NCI-H1694 (cell line): ENCODE measurements around the gene MCEE.
"Not testable (repeated sequence)": the region's sequence is repeated elsewhere in the genome, so short reads cannot be mapped to it uniquely, and the experiment has no call there.

Source experiments
- DNase-seq: peaks from one replicate; lab custom pipeline; 2025; lab: John Stamatoyannopoulos, UW

MCEE gene

DNA sequence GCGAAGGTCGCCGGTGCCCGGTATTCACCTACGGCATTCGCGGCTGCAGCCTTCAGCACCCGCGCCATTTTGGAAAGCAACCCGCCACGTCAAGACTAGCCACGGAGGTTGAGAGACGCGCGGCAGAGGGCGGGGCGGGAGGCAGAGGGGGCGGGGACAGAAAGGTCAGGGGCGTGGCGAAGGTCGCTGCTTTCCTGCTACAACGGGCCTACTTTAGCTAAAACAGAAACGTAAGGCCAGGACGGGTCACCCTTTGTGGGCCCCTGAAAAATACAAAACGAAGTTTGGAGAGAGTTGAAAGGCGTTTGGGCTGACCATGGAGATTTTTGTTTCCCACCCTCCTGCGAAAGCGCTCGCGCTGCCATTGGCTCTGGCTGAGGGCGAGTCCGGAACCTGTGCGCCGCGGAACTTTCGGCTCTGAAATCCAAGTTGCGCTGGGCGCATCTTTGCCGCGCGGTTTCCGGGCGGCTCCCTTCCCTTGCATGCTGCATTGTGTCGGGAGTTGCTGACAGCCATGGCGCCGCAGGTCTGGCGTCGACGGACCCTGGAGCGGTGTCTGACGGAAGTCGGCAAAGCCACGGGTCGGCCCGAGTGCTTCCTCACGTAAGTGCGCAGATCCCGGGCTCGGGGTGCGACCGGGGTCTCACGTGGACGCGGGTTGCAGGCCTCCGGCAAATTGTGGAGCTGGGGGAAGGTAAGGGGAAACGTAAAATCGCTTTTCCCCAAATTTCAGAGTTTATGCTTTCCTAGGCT lies at the start of gene MCEE, which contains the start of gene MPHOSPH10:
Gene MCEE, minus strand, starts transcription at position 78 of the 753 bp plus-strand sequence. Its CDS starts 10 bp downstream, at position 68.
Gene MPHOSPH10, plus strand, starts transcription at position 483 of the 753 bp plus-strand sequence. Its CDS starts 32 bp downstream, at position 515.
- DNase-seq = peak; percentile 85

DNA sequence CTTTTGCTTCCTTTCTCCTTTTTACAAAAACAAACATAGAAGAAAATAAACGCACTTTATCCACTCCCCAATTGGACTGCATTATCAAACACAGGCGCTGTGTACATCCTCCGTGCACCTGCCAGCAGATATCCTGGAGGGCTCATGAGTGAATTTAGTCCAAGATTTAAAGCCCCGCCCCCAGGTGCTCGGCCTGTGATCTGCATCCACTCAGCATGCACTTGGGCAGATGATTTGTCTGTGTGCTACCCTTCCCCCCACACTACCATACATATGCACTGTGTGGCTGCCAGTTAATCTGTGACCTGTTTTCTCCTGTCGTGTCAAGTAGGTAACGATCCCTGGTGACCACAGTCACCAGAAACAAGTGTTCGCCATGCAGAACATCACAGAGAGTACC lies 48.8 kb upstream of the MCEE start:
- DNase-seq = not testable (repeated sequence)

DNA sequence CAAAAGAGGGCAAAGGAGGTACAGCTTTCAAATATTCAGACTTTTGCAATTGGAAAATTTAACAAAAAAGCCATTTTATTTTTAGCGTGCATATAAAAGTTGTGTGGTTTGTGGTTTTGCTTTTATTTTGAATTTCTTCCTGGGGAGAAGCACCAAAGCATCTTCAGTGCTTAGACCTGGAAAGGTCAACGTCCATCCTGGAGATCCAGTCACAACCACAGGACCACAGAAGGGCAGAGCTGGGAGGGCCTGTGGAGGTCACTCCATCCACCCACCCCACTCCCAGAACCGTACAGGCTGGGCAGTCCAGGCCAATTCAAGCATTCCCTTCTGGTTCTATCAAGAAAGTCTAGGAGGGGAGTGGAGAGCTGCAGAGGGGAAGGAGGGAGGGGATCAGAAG lies 44.2 kb upstream of the MCEE start:
- no peak for DNase-seq

DNA sequence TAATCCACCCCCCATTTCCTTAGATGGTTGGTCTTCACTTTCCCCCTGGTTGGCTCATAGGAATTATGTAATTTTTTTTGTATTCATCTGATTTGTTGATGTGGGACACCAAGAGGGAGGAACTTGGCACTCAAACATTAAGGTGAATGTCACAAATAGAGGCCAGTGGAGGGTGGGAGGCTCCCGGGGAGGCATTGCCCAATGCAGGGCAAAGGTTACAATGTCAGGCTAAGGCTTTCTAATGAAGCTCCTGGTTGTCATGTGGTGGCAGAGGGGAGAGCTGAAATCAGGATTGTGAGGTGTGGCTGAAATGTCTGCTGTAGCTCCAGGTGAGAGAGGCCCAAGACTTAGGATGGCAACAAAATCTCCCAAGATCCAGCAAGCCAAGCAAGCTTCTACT lies 43.1 kb upstream of the MCEE start:
- DNase-seq = no peak

DNA sequence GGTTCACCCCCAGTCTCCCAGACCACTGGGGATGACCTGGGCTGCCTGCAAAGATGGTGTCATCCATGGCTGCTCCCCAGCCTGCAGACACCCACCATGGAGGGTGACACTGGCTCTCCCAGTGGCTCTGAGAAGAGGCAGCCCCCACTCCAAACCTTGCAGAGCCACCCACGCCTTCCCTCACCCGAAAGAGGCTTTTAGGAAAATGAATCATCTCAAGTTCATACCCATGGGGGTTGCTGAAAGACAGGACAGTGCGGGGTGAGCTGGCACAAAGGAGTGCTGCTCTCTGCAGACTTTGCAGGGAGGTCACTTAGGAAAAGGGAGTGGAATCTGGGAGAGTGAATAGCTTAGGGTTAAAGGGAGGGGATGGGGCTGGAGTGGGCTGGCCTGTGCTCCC lies 36.8 kb upstream of the MCEE start:
- DNase-seq = no peak

DNA sequence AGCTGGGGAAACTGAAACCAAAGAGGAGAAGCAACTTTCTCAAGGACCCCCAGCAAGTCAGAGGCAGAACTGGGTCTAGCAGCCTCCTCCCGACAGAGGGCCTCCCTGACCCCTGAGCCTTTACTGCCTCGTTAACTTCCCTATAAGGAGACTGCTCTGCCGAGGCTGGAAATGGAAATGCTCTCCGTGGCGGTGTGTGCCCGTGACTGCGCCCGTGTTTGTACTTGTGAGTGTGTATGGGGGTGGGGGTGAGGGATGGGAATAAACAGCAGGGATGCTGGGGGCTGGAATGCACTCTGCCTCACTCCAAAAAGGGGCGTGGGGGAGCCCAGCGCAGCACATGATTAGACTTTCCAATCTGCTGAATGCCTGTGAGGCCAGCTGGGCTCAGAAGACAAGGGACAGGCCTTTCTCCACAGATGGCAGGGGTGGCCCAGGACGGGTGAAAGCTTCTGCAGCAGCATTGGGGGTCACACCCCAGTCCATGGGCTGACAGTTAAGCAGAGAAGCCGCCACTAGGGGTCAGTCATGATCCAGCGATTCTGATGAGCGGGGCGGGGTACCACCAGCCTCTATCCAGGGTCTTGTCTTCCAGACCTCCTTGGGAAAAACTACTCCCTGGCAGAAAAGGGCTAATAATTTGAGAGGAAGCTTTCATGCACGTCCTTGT lies 27.2 kb upstream of the MCEE start:
- DNase-seq = peak; percentile 70

DNA sequence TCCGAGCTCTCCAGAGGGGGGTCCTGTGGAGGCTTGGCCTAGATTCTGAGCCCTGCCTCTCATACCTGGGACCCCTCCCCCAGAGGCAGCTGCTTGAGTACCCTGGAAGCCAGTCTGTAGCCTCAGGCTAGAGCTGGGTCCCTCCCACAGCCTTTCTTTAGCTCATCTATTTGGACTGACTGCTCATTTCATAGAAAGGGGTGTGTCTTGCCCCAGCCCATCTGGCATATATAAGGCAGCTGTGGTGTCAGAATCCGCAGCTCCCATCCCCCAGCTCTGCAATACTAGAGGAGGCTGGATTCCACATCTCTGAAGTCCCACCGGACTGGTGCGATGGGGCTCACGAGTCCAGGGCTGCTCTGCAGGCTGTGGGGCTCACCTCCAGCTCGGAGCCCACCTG lies 26.5 kb upstream of the MCEE start:
- peak; percentile 85 for DNase-seq

DNA sequence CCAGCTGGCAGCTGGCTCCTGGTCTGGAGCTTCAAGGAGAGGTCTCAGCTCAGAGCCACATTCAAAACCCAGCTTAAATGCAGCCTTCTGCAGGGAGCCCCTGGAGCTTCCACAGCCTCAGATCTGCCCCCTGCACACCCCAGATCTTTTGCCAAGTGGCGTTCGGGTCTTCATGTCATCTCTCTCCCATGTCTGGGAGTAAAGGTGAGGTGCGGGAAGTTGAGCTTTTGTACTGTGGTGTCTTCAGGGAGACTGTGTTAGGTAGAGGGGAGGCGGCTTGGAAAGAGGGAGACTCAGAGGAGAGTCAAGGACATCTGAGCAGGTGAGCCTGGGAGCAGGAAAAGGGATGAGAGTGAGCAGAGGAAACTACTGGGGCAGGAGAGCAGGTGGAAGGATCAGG lies 25.8 kb upstream of the MCEE start:
- no peak for DNase-seq

DNA sequence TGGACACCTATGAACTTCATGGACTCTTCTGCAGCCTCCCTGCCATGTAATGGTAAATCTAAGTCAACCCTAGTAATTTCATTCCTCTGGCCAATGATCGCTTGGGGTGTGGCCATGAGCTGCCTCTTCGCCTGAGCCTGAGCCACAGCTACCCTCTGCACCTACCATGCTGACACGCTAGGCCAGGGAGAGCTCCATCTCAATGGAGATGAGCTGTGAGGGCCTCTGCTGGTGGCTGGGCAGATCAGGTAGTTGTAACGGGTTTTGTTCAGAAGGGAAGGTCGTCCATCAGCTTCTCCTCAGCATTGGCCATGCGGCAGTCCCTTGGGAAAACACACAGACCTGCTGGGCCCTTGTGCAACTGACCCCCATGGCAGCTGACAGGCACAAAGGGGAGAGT lies 24.8 kb upstream of the MCEE start:
- no peak for DNase-seq

DNA sequence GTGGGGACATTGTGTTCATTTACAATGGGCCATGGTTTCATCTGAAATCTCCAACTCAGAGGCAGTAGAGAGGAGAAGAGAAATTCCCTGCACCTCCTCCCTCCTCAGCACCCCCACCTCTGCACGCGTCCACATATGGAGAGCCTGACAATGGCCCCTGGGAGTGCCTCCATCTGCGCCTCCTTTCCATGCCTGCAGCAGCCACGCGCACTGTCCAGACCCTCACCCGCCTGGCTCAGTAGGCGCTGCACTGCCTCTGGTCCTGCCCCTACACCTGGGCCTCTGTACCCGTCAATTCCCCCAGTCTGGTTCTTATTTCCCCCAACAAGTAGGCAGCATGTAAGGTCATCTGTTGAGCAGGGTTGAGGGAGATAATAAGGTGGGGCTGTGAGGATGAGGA lies 24.2 kb upstream of the MCEE start:
- DNase-seq = no peak

DNA sequence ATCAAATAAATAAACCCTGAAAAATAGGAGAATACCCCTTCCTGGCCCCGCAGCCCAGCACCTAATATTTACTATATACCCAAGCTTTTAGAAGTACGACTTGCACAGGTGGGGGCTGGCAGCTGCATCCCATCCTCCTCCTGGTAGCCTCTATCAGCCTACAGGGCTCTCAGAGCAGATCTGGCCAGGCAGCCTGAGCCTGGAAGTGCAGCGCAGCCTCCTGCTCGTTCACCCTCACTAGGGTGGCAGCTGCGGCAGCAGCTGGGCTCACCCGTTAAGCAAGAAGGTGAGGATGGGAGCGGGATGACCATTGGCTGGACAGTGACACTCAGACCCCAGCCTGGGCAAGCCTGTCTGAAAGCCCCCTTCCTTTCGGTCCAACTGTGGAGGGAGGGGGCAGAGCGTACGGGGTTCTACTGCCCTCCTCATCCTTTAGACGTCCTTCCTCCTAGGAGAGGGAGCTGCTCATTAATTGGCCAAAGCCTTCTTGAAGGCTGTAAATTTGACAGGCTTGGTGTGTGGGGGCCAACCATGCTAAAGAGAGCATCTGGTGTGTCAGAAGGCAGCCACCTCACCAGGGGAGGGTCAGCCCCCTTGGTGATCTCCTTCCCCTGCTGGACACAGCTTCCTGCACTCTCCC lies 23.7 kb upstream of the MCEE start:
- DNase-seq = no peak

DNA sequence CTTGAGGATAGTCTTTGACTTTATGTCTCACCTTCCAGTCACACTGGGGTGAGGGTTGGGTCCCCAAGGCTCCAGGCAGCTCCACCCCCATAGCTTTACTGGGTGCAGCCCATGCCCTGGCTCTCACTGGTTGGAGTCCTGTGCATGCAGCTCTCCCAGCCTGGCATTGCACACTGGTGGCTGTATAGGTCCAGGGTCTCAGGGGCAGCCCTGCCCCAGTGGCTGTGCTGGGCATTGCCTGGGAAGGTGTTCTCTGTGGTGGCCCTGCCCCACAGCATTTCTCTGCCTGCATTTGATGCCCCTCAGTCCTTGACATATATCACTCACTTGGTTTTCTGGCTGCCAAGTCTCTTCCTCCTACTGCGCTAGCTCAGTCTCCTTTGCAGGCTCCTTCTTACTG lies 21.6 kb upstream of the MCEE start:
- DNase-seq = no peak

DNA sequence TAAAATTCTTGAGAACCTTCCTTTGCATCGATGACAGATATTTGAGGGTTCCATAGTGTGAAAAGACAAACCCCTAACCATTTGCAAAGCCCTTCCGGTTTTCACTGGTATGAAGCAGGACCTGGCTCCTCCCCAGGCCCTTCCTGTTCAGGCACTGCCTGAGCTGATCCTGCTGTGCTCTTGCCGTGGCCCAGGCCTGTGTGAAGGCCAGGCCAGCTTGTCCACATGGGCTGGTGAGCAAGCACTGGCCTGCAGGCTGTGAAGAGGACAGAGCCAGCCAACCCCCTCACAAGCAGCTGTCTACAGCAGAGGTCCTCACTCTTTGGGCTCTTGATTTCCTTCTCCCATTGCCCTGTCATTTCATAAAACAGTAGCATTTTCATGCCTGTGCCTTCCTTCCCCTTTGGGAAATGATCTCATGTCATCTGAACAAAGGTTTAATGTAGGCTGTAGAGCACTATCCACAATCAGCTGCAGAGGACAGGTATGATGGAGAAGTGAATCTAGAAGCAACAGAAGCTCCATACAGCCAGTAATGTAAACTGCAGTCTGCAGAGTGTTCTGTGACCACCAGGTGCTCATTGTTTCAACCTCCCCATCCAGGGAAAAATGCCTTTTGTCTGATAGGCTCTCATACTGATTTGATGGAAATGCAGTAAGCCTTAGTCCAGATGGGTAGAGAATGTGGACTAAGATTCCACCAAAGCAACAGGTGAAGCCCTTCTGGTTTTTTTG lies 20.2 kb upstream of the MCEE start:
- no peak for DNase-seq

DNA sequence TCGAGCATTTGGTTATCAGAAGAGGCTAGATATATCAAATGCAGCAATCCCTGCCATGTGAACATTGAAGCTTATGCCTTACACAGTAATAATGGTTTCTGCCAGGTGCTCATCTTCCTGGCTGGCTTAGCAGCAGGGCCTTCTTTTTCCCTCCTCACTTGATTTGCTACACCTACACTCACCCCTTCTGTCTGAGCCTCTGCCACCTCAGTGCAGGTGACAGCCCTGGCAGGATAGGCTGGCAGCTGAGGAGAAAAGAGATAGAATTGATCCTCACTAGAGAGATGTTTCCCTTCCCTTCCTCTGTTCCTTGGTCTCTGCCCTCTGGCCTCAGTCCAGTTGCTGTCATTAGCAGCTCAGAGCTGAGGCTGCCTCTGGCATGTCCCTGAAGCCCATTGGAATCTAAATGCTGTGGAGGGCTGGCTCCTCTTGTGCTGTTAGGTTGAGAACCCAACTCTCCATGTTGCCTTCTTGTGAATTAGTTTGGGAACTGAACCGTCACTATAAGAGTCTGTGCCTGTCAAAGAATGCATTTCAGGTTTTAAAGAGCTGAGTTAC lies 18.6 kb upstream of the MCEE start:
- no peak for DNase-seq

DNA sequence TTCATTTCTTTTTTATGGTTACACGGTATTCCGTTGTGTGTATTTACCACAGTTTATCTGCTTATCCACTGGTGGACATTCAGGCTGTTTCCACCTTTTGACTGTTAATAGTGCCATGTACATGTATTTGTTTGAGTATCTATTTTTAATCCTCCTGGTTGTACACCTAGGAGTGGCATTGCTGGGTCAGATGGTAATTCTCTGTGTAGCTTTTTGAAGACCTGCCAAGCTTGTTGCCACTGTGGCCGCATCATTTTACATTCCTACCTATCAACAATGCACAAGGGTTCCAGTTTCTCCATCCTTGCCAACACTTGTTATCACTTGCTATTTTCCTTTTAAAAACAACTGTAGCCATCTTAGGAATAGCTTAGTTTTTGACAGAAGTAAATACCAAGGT lies 13.8 kb upstream of the MCEE start:
- DNase-seq = no peak

DNA sequence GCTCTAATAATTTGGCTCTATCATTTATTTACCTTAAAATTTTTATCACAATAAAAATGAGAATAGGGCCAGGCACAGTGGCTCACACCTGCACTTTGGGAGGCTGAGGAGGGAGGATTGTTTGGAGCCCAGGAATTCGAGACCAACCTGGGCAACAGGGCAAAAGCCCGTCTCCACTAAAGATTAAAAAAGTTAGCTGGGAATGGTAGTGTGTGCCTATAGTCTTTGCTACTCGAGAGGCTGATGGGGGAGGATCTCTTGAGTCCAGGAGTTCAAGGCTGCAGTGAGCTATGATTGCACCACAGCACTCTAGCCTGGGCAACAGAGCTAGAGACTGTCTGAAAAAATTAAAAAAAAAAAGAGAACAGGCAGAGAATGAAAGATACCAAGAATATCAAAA lies 6.1 kb upstream of the MCEE start:
- DNase-seq = no peak

DNA sequence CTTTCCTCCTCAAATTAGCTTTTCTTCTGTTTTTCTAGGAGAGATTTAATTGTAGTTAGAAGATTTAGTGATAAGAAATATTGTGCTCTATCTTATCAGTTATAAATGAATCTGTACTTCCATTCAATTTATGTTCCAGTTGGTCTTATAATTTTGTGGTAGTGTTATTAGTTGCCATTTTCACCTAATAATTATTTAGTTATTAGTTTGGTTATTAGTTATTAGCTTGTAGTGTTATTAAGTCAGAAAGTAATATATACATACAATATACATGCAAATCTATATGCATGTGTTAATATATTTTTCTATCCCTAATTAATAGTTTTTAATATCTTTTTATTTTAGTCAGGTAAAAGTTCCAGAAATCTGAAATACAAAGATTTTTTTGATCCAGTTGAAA lies 3.6 kb upstream of the MCEE start:
- no peak for DNase-seq

DNA sequence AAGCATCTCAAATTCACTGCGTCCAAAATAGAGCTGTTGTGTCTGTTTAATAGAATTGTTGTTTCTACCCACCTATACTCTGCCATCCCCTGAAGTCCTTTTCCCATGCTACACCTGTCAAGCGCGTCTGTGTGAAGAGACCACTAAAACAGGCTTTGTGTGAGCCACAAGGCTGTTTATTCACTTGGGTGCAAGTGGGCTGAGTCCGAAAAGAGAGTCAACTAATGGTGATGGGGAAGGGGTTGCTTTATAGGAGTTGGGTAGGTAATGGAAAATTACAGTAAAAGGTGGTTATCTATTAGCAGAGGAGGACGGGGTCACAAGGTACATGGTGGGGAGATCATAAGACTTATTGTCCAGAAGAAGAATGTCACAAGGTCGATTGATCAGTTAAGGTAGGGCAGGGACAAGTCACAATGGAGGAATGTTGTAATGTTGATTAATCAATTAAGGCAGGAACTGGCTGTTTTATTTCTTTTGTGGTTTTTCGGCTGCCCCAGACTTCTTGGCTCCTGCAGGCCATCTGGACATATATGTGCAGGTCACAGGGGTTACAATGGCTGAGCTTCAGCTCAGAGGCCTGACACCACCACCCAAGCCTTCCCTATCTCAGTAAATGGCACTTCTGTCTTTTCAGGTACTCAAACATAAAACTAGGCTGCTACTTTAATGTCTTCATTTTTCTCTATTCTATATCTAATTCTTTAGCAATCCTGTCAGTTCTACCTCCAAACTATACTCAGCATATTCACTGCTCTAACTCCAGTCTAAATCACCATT lies 1.5 kb upstream of the MCEE start:
- DNase-seq = not testable (repeated sequence)

DNA sequence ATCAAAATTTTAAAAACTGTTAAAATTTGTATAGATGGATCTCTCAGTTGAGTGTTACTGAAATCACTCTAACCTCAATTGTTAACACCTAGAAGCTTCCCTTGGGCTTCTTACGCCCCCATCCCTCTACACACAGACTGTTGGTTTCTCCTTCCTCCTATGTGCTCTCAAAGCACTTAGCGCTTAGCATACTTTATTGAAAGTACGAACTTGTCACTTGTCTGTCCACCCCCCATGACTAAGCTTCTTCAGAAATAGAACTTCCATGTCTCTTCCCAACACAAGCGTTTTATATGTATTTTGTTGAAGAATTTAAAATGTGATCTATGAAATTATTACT lies 846 bp upstream of the MCEE start:
- no peak for DNase-seq

DNA sequence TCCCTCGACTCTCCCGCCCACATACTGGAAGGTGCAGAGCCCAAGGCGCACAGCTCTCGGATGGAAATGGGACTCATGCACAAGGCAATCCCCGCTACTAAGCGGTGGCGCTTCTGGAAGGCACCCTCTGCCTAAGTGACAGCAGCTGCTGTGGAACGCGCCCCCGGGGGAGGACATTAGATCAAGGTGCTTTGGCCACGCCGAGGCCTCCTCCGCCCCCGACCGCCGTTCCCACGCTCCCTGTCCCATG lies 202 bp downstream of the MCEE start:
- DNase-seq = peak; percentile 48

DNA sequence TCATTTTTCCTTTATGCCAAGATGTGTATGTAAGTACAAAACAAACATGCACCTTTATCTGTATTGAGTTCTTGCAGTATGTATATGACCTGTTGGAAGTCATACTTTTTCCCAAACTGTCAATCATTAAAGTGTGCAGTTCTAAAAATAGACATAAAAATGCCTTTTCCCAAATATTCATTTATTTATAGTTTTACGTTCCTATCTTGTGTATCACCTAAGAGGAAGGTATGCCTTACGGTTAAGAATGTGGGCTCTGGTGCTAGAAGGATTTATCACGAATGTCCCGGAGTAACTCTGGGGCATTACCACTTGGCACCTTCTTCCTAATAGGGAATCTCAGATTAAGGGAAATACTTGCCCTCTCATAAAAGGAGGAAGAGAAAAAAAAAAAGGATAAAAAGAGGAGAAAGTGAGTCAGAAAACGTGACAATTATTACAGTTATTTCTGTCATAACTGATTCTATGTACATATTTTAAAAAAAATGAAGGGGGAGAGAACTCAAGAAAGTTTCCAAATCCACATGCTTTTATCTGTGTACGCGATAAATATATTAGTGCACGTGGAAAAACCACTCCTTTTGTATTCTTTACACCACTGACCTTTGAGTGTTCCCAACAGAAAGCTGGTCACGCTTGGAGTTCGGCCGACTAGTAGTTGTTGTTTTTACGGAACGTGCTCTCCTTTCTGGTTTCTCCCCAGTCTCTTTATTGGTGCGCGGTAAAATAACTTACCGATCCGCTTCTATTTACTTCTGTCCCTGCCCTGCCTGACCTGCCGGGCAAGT lies 721 bp downstream of the MCEE start:
- no peak for DNase-seq
